Testis (tissue), 2 donors: ENCODE measurements around the gene IL12RB2.

Experiments
- POLR2A ChIP-seq: fragments of 450-650 bp; IDR thresholded peaks from one replicate; pipeline ENCODE4 v1.6.1; 2017; ENCODE audit warnings: antibody characterized with exemption, mild to moderate bottlenecking, moderate library complexity
- TF ChIP-seq, protein P1 (sequence below), 3 experiments: fragments of 450-650 bp in 2 of 3; fragments of 200-600 bp in 1 of 3; sonication (generic) in 1 of 3; IDR thresholded peaks; one replicate each; pipeline ENCODE4 v1.5.1; 2016 to 2019; ENCODE audit warnings: antibody characterized with exemption in 3 of 3, mild to moderate bottlenecking in 2 of 3, moderate library complexity in 1 of 3

DNA sequence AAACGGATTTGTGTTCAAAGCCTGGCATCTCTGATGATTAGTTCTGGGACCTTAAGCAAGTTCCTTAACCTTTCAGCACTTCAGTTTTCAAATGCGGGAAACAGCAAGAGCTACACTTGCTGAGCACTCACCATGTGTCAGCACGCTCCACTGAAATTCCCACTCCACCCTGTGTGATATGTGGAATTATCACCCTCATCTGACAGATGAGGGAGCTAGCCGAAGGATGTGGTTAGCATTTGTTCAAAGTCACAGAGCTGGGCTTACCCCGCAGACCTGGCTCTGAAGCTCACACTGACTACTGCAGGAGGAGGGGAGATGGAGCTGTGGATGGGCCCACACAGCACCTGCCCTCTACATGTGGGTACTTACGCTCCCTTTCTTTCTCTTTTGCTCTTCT lies 29.1 kb downstream of the IL12RB2 start:
- TF ChIP-seq, protein P1, sequence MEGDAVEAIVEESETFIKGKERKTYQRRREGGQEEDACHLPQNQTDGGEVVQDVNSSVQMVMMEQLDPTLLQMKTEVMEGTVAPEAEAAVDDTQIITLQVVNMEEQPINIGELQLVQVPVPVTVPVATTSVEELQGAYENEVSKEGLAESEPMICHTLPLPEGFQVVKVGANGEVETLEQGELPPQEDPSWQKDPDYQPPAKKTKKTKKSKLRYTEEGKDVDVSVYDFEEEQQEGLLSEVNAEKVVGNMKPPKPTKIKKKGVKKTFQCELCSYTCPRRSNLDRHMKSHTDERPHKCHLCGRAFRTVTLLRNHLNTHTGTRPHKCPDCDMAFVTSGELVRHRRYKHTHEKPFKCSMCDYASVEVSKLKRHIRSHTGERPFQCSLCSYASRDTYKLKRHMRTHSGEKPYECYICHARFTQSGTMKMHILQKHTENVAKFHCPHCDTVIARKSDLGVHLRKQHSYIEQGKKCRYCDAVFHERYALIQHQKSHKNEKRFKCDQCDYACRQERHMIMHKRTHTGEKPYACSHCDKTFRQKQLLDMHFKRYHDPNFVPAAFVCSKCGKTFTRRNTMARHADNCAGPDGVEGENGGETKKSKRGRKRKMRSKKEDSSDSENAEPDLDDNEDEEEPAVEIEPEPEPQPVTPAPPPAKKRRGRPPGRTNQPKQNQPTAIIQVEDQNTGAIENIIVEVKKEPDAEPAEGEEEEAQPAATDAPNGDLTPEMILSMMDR (IDR thresholded peaks at IDR 0.05): no peak
- no peak for TF ChIP-seq POLR2A
